ENCODE data around the gene ZNF341.
A peak's percentile ranks its signal among the peaks of the same experiment; 100 is the strongest.

Gene ZNF341

DNA sequence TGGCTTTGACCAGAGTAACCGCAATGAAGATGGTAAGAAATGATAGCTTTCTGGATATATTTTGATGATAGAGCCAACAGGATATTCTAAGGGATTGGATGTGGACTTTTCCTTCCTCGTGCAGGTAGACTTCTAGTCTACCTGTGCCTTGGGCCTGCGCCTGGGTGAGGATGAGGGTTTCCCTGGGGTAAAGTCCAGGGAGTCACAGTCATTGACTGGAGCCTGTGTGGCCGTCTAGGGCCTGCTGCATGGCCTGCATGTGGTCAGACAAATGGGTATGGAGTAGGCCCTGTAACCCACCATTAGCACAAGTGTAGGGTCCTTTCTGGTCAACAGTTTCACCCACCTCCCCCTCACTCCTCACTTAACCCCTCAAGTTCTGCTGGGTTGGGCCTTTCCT lies 66.6 kb downstream of the ZNF341 start:
- Histone ChIP-seq H3K4me3 (ENCODE audit: low read depth, low read length) (no peak overlapping the region), H3K27me3 (replicated peaks) (no peaks in the 10 kb centered on the region), H3K36me3 (replicated peaks) (no peaks in the 10 kb centered on the region), H3K27ac (no peak overlapping the region)
- no peak for DNase-seq
- TF ChIP-seq, protein P1, sequence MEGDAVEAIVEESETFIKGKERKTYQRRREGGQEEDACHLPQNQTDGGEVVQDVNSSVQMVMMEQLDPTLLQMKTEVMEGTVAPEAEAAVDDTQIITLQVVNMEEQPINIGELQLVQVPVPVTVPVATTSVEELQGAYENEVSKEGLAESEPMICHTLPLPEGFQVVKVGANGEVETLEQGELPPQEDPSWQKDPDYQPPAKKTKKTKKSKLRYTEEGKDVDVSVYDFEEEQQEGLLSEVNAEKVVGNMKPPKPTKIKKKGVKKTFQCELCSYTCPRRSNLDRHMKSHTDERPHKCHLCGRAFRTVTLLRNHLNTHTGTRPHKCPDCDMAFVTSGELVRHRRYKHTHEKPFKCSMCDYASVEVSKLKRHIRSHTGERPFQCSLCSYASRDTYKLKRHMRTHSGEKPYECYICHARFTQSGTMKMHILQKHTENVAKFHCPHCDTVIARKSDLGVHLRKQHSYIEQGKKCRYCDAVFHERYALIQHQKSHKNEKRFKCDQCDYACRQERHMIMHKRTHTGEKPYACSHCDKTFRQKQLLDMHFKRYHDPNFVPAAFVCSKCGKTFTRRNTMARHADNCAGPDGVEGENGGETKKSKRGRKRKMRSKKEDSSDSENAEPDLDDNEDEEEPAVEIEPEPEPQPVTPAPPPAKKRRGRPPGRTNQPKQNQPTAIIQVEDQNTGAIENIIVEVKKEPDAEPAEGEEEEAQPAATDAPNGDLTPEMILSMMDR (IDR thresholded peaks at IDR 0.05; ENCODE audit: low read depth, low read length, missing control alignments): no peak
- in situ Hi-C loops (cut with HindIII; ENCODE audit: low pct_ligation_motif_present, low sequenced_read_pairs): no loop called here

DNA sequence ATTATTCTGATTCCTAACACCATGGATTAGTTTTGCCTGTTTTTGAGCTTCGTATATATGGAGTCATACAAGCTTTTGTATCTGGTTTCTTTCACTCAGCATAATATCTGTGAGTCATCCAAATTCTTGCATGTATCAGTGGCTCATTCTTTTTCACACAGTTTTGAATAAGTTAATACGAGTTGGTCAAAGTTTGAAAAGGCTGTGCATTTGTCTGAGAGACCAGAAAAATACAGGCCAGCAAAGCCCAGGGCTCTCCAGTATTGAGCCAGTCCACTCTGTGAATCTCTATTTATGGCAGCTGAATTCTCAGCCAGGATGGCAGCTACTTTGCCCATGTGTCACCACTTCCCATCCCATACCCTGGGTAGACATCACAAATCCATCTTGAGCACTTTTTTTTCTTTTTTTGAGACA lies 72.1 kb downstream of the ZNF341 start:
- in situ Hi-C loops (cut with HindIII; ENCODE audit: low pct_ligation_motif_present, low sequenced_read_pairs): no loop called here
- H3K36me3 ChIP-seq (replicated peaks): no peaks in the 10 kb centered on the region
- H3K27me3 ChIP-seq (replicated peaks): no peaks in the 10 kb centered on the region
- H3K4me3 ChIP-seq (ENCODE audit: low read depth, low read length): no peak overlapping the region
- peak overlapping the region; percentile 29 for H3K27ac ChIP-seq
- DNase-seq: peak; percentile 34
- TF ChIP-seq, protein P1 (IDR thresholded peaks at IDR 0.05; ENCODE audit: low read depth, low read length, missing control alignments): no peak

DNA sequence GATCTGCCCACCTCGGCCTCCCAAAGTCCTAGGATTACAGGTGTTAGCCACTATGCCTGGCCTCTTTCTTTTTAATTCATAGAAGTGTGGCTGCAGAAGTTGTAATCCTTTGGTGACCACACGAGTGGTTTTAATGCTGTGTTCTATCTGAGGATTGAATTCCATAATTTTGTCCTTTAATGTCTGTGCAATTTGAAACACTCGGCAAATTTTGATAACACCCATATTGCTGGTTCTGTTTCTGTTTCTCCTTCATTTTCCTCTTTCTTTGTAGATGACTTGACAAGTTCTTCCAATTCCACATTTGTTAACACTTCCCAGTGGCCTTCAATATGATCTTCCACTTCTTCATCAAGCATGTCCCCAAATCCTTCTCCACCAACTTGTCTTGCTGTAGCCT lies 76.6 kb downstream of the ZNF341 start:
- no peak for DNase-seq
- in situ Hi-C loops (cut with HindIII; ENCODE audit: low pct_ligation_motif_present, low sequenced_read_pairs): no loop called here

DNA sequence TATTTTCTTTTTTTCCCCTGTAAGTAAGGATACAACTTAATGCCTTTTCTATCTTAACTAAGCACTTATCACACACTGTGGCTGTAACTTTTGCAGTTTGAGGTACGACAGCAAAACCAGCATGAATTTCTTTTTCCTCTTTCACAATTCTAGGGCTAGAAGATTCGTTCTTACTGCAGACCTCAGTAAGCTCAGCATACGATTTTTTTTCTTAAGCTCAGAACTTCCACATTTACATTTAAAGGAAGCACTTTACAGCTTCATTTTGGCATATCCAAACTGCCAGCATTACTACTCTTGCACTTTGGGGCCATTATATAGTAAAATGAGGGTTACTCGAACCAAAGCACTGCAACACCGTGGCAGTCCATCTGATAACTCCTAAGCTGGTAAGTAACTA lies 78.5 kb downstream of the ZNF341 start:
- no peak for DNase-seq
- Histone ChIP-seq H3K36me3 (replicated peaks) (no peaks in the 10 kb centered on the region), H3K27ac (no peak overlapping the region), H3K4me3 (ENCODE audit: low read depth, low read length) (no peak overlapping the region), H3K27me3 (replicated peaks) (no peaks in the 10 kb centered on the region)
- in situ Hi-C loops (cut with HindIII; ENCODE audit: low pct_ligation_motif_present, low sequenced_read_pairs): no loop called here
- TF ChIP-seq, protein P1 (IDR thresholded peaks at IDR 0.05; ENCODE audit: low read depth, low read length, missing control alignments): no peak

More for the DNA sequence above, 76.6 kb downstream of the ZNF341 start:
- Histone ChIP-seq H3K27me3 (replicated peaks) (no peaks in the 10 kb centered on the region), H3K27ac (no peak overlapping the region), H3K36me3 (replicated peaks) (no peaks in the 10 kb centered on the region), H3K4me3 (ENCODE audit: low read depth, low read length) (no peak overlapping the region)
- TF ChIP-seq, protein P1 (IDR thresholded peaks at IDR 0.05; ENCODE audit: low read depth, low read length, missing control alignments): no peak

DNA sequence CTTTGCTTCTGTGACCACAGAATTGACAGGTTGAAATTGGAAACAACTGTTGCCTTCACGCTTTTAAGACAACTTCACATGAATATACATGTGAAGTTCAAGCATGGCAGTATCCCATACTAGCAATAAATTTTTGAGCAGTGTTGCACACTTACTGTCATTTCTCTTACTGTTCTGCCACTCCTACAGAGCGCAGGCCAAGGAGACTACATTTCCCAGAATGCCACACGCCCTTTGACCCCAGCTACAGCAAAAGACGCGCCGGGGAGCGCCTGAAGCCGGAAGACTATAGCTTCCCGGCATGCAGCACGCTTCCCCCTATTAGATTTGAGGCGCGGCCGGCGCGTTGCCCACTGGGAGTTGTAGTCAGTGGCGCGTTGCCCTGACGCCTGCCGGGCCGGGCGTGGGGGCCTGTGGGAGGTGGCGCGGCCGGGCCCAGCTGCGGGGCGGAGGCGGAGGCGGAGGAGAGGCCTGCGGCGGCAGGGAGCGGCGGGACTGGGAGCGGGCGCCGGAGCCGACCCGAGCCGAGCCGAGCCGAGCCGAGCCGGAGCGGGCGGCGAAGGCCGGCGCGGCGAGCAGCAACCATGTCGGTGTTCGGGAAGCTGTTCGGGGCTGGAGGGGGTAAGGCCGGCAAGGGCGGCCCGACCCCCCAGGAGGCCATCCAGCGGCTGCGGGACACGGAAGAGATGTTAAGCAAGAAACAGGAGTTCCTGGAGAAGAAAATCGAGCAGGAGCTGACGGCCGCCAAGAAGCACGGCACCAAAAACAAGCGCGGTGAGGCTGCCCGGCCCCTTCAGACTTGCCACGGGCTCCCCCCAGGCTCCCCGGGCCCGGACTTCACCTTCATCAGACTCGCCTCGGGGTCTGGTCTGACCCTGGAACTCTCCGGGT lies 79.3 kb downstream of the ZNF341 start, which contains the start of gene CHMP4B:
TSS of gene CHMP4B (plus strand) at position 464 of the 891 bp plus-strand sequence. CDS start at position 585, 121 bp downstream.
- peak; percentile 98 for DNase-seq
- in situ Hi-C loops (cut with HindIII; ENCODE audit: low pct_ligation_motif_present, low sequenced_read_pairs): no loop called here
- Histone ChIP-seq H3K36me3 (replicated peaks) (no peaks in the 10 kb centered on the region), H3K4me3 (ENCODE audit: low read depth, low read length) (peak within 1 kb of the TSS; percentile 94), H3K27me3 (replicated peaks) (no peaks in the 10 kb centered on the region), H3K27ac (peak within 1 kb of the TSS; percentile 92)
- TF ChIP-seq, protein P1 (IDR thresholded peaks at IDR 0.05; ENCODE audit: low read depth, low read length, missing control alignments): no peak

All from brain microvascular endothelial cell (primary cell).